K562 (cell line): Measurements from ENCODE around the gene ZC3H6. TPM values are rescaled to one million over a fixed set of nuclear protein-coding genes. Genes with fewer than 3 reads are reported as not detected.

Experiments used
- GATAD2A ChIP-seq: fragments of 450-650 bp; IDR thresholded peaks from 2 replicates; pipeline ENCODE4 v1.6.1; 2017
- MBD2 ChIP-seq: sonication (generic); IDR thresholded peaks from 2 replicates; pipeline ENCODE4 v1.6.1; 2016; ENCODE audit warnings: low read depth, borderline replicate concordance
- NCOR1 ChIP-seq: fragments of 450-650 bp; IDR thresholded peaks from 2 replicates; pipeline ENCODE4 v1.6.1; 2016; ENCODE audit warnings: mild to moderate bottlenecking, moderate library complexity
- NFYB ChIP-seq: IDR thresholded peaks from 2 replicates; pipeline ENCODE4 v1.6.1; 2011; ENCODE audit warnings: mild to moderate bottlenecking, moderate library complexity; ENCODE audit not compliant: insufficient read length; ENCODE audit errors: extremely low read depth
- SAFB2 ChIP-seq: fragments of 200-400 bp; formaldehyde crosslinking; IDR thresholded peaks from 2 replicates; pipeline ENCODE4 v1.6.1; 2018; ENCODE audit warnings: borderline replicate concordance, low read length, low read depth, moderate library complexity; ENCODE audit not compliant: severe bottlenecking
- SRSF9 ChIP-seq: fragments of 200-400 bp; formaldehyde crosslinking; IDR thresholded peaks from 2 replicates; pipeline ENCODE4 v1.6.1; 2017; ENCODE audit warnings: low read depth, low read length, borderline replicate concordance
- YY1 ChIP-seq, 3 experiments: IDR thresholded peaks; 2 replicates each; pipeline ENCODE4 v1.6.1; 2011; ENCODE audit warnings: low read length in 2 of 3, mild to moderate bottlenecking in 2 of 3, moderate library complexity in 2 of 3, borderline replicate concordance in 1 of 3, control low read depth in 1 of 3, low read depth in 1 of 3; ENCODE audit not compliant: insufficient read depth in 3 of 3, insufficient replicate concordance in 2 of 3, control insufficient read depth in 1 of 3, insufficient read length in 1 of 3; ENCODE audit errors: extremely low read depth in 1 of 3
- ZBTB17 ChIP-seq: fragments of 450-650 bp; formaldehyde crosslinking; IDR thresholded peaks from 2 replicates; pipeline ENCODE4 v1.4.0; 2020; ENCODE audit warnings: mild to moderate bottlenecking
- ZNF134 ChIP-seq: fragments of 250-450 bp; sonication (Bioruptor Pico); conservative IDR thresholded peaks from 2 replicates; pipeline ENCODE4 v1.4.0; 2020
- ZNF197 ChIP-seq: fragments of 200-800 bp; sonication (Bioruptor generic); IDR thresholded peaks from 2 replicates; pipeline ENCODE4 v1.6.1; 2016; ENCODE audit warnings: low read depth, missing genetic modification characterization, missing compliant biosample characterization
- ZNF584 ChIP-seq: fragments of 200-800 bp; sonication (Bioruptor generic); IDR thresholded peaks from 2 replicates; pipeline ENCODE4 v1.6.1; 2016; ENCODE audit warnings: low read depth, mild to moderate bottlenecking, missing genetic modification characterization, missing compliant biosample characterization
- polyA plus RNA-seq, 8 experiments: library from polyadenylated mRNA; depleted of rRNA in 4 of 8; stranded (reverse) in 5 of 8; unstranded in 3 of 8; fragments of >200 nt; fragmentation: Nextera tagmentation in 2 of 8; fragmentation: Illumina TruSeq in 1 of 8; extraction: Ambion mirVana in 2 of 8; extraction: Trizol in 1 of 8; gene quantifications; 2 replicates each; pipeline versions ENCODE4 v1.2.1 to v1.2.3, GENCODE V29; 2011 to 2014; ENCODE audit warnings: inconsistent platforms in 1 of 8, missing spikeins in 1 of 8
- total RNA-seq, 7 experiments: library from RNA; depleted of rRNA in 6 of 7; stranded (reverse); fragments of >200 nt in 6 of 7; fragmentation: Illumina TruSeq in 2 of 7; extraction: Trizol in 2 of 7; gene quantifications; 2 replicates each; pipeline versions ENCODE4 v1.2.1 to v1.2.3, GENCODE V29; 2011 to 2021; ENCODE audit warnings: low replicate concordance in 1 of 7
- TF ChIP-seq, protein P1 (sequence below): fragments of 250-450 bp; sonication (Bioruptor Pico); IDR thresholded peaks from 2 replicates; pipeline ENCODE4 v1.4.0; 2020
- TF ChIP-seq, protein P2 (sequence below), 2 experiments: fragments of 450-650 bp in 1 of 2; IDR thresholded peaks; 2 replicates each; pipeline ENCODE4 v1.6.1; 2011 to 2017; ENCODE audit warnings: low read depth in 2 of 2, antibody characterized with exemption in 1 of 2, borderline replicate concordance in 1 of 2, low read length in 1 of 2, mild to moderate bottlenecking in 1 of 2, mixed read lengths in 1 of 2; ENCODE audit not compliant: control insufficient read depth in 1 of 2
- TF ChIP-seq, protein P3 (sequence below): sonication (generic); formaldehyde crosslinking; IDR thresholded peaks from 2 replicates; pipeline ENCODE4 v1.8.0; 2023; ENCODE audit warnings: mild to moderate bottlenecking, missing genetic modification reagents
- TF ChIP-seq, protein P4 (sequence below): sonication (generic); formaldehyde crosslinking; IDR thresholded peaks from 2 replicates; pipeline ENCODE4 v1.9.0; 2022; ENCODE audit warnings: mild to moderate bottlenecking, missing genetic modification reagents
- TF ChIP-seq, protein P5 (sequence below): sonication (generic); formaldehyde crosslinking; IDR thresholded peaks from 2 replicates; pipeline ENCODE4 v1.8.0; 2022; ENCODE audit warnings: missing genetic modification reagents, mild to moderate bottlenecking, moderate library complexity, borderline replicate concordance
- TF ChIP-seq, protein P6 (sequence below): sonication (generic); formaldehyde crosslinking; IDR thresholded peaks from 2 replicates; pipeline ENCODE4 v1.8.1; 2022; ENCODE audit warnings: missing genetic modification reagents
- TF ChIP-seq, protein P7 (sequence below): sonication (generic); IDR thresholded peaks from 2 replicates; pipeline ENCODE4 v1.6.1; 2016

ZC3H6 gene
- total and polyA plus RNA-seq, 9 of the 15 experiments (the other 6 are each of a cell fraction or from before 2014, with no cell fraction given): 0.45 to 1.9 (median 1.5) TPM

DNA sequence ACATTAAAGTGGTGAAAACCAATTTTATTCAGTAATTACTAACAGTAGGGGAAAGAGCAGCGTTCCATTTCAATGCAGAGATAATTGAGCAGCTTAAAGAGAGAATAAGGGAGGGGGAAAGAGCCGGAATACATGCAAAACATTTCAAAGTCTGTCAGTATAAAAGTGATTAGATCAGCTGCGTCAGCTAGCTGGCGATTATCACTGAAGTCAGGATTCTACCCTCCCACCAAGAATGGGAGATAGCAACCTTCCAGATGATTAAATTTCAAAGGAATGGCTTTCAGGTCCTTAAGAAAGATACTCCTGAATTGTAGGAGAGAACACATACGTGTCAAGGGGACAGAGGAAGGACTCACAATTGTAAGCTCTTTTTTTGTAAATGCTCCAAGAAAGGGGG is 2.7 kb upstream of the ZC3H6 start (continued):
- TF ChIP-seq, protein P1, sequence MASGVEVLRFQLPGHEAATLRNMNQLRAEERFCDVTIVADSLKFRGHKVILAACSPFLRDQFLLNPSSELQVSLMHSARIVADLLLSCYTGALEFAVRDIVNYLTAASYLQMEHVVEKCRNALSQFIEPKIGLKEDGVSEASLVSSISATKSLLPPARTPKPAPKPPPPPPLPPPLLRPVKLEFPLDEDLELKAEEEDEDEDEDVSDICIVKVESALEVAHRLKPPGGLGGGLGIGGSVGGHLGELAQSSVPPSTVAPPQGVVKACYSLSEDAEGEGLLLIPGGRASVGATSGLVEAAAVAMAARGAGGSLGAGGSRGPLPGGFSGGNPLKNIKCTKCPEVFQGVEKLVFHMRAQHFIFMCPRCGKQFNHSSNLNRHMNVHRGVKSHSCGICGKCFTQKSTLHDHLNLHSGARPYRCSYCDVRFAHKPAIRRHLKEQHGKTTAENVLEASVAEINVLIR (CRISPR knock-in tag): 0 out of 2 replicates have a peak, but pooled peaks have one; percentile 26
- no peak for TF ChIP-seq NFYB
- no peak for TF ChIP-seq ZBTB17 (CRISPR knock-in tag)
- no peak for TF ChIP-seq ZNF584 (CRISPR knock-in tag)
- TF ChIP-seq, protein P2, sequence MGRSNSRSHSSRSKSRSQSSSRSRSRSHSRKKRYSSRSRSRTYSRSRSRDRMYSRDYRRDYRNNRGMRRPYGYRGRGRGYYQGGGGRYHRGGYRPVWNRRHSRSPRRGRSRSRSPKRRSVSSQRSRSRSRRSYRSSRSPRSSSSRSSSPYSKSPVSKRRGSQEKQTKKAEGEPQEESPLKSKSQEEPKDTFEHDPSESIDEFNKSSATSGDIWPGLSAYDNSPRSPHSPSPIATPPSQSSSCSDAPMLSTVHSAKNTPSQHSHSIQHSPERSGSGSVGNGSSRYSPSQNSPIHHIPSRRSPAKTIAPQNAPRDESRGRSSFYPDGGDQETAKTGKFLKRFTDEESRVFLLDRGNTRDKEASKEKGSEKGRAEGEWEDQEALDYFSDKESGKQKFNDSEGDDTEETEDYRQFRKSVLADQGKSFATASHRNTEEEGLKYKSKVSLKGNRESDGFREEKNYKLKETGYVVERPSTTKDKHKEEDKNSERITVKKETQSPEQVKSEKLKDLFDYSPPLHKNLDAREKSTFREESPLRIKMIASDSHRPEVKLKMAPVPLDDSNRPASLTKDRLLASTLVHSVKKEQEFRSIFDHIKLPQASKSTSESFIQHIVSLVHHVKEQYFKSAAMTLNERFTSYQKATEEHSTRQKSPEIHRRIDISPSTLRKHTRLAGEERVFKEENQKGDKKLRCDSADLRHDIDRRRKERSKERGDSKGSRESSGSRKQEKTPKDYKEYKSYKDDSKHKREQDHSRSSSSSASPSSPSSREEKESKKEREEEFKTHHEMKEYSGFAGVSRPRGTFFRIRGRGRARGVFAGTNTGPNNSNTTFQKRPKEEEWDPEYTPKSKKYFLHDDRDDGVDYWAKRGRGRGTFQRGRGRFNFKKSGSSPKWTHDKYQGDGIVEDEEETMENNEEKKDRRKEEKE (IDR thresholded peaks at IDR 0.05; ENCODE audit: borderline replicate concordance in 1 of 2, control insufficient read depth in 1 of 2, low read depth in 2 of 2, low read length in 1 of 2): no peak
- no peak for TF ChIP-seq YY1 (IDR thresholded peaks at IDR 0.05; ENCODE audit: borderline replicate concordance in 1 of 3, control insufficient read depth in 1 of 3, extremely low read depth in 1 of 3, insufficient read depth in 3 of 3, insufficient read length in 1 of 3, insufficient replicate concordance in 2 of 3, low read depth in 1 of 3, low read length in 2 of 3)
- TF ChIP-seq, protein P3, sequence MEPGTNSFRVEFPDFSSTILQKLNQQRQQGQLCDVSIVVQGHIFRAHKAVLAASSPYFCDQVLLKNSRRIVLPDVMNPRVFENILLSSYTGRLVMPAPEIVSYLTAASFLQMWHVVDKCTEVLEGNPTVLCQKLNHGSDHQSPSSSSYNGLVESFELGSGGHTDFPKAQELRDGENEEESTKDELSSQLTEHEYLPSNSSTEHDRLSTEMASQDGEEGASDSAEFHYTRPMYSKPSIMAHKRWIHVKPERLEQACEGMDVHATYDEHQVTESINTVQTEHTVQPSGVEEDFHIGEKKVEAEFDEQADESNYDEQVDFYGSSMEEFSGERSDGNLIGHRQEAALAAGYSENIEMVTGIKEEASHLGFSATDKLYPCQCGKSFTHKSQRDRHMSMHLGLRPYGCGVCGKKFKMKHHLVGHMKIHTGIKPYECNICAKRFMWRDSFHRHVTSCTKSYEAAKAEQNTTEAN: no peak
- TF ChIP-seq, protein P4, sequence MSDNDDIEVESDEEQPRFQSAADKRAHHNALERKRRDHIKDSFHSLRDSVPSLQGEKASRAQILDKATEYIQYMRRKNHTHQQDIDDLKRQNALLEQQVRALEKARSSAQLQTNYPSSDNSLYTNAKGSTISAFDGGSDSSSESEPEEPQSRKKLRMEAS (CRISPR knock-in tag): no peak
- TF ChIP-seq MBD2: no peak
- TF ChIP-seq, protein P5, sequence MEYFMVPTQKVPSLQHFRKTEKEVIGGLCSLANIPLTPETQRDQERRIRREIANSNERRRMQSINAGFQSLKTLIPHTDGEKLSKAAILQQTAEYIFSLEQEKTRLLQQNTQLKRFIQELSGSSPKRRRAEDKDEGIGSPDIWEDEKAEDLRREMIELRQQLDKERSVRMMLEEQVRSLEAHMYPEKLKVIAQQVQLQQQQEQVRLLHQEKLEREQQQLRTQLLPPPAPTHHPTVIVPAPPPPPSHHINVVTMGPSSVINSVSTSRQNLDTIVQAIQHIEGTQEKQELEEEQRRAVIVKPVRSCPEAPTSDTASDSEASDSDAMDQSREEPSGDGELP: no peak
- no peak for TF ChIP-seq SAFB2
- TF ChIP-seq ZNF197 (CRISPR knock-in tag): no peak
- TF ChIP-seq NCOR1: peak; percentile 49; the same call in 1 of the 2 replicates
- TF ChIP-seq, protein P6, sequence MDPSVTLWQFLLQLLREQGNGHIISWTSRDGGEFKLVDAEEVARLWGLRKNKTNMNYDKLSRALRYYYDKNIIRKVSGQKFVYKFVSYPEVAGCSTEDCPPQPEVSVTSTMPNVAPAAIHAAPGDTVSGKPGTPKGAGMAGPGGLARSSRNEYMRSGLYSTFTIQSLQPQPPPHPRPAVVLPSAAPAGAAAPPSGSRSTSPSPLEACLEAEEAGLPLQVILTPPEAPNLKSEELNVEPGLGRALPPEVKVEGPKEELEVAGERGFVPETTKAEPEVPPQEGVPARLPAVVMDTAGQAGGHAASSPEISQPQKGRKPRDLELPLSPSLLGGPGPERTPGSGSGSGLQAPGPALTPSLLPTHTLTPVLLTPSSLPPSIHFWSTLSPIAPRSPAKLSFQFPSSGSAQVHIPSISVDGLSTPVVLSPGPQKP (CRISPR knock-in tag): no peak
- TF ChIP-seq SRSF9: no peak
- TF ChIP-seq, protein P7, sequence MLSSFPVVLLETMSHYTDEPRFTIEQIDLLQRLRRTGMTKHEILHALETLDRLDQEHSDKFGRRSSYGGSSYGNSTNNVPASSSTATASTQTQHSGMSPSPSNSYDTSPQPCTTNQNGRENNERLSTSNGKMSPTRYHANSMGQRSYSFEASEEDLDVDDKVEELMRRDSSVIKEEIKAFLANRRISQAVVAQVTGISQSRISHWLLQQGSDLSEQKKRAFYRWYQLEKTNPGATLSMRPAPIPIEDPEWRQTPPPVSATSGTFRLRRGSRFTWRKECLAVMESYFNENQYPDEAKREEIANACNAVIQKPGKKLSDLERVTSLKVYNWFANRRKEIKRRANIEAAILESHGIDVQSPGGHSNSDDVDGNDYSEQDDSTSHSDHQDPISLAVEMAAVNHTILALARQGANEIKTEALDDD: no peak
- no peak for TF ChIP-seq ZNF134 (CRISPR knock-in tag)
- TF ChIP-seq GATAD2A: peak; percentile 40; the same call in 1 of the 2 replicates
